Mesodermal cell (in vitro differentiated cells): ENCODE data around the gene MAPT.

Source experiments
- H3K27ac ChIP-seq: 2 replicates; pipeline ENCODE4 v1.7.0; 2013; ENCODE audit warnings: mild to moderate bottlenecking, low read depth, low read length, moderate library complexity; ENCODE audit not compliant: severe bottlenecking
- H3K36me3 ChIP-seq: 2 replicates; pipeline ENCODE4 v1.7.1; 2013; ENCODE audit warnings: mild to moderate bottlenecking, low read length, moderate library complexity; ENCODE audit not compliant: control insufficient read depth, insufficient read depth
- H3K4me1 ChIP-seq: one replicate; pipeline ENCODE4 v1.7.1; 2013; ENCODE audit warnings: mild to moderate bottlenecking, low read length; ENCODE audit not compliant: insufficient read depth, control insufficient read depth, poor library complexity, severe bottlenecking
- H3K4me3 ChIP-seq: 2 replicates; pipeline ENCODE4 v1.7.0; 2013; ENCODE audit warnings: low read length, control low read depth, mild to moderate bottlenecking; ENCODE audit not compliant: insufficient read depth, poor library complexity, severe bottlenecking; ENCODE audit errors: extremely low read depth
- H3K9me3 ChIP-seq: 2 replicates; pipeline ENCODE4 v1.7.1; 2013; ENCODE audit warnings: mild to moderate bottlenecking, low read length, moderate library complexity; ENCODE audit not compliant: control insufficient read depth
- WGBS, 2 experiments: methylation state at CpG; one replicate each; pipeline ENCODE4 v1.1.5; 2013; ENCODE audit warnings: missing lambda C conversion rate in 2 of 2; ENCODE audit not compliant: insufficient coverage in 2 of 2; 5-methylcytosine and 5-hydroxymethylcytosine counted together

The MAPT gene

GRCh38 chr17:45963283-45963682 lies 68.9 kb downstream of the MAPT start:
- H3K27ac ChIP-seq: no peak overlapping the region
- H3K9me3 ChIP-seq: no peaks in the 10 kb centered on the region
- 91 to 92% methylated on average over 4 of the region's 5 CpGs for WGBS, 2 experiments

DNA sequence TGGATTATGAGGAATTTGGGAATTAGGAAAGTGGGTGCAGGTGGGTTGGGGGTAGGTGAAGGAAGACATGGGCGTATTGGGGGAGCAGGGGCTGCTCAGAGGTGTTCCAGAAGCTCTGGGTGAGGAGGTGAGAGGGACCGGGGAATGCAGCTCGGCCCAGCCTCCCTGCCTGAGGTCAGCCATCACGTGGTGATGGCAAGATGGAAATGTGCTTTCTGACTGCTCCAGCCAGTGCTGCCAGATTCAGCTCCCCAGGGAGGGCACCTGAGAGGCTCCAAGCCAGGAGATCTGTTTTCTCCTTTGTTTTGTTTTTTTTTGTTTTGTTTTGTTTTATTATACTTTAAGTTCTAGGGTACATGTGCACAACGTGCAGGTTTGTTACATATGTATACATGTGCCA lies 69.5 kb downstream of the MAPT start:
- Histone ChIP-seq H3K4me1 (no peaks in the 10 kb centered on the region), H3K27ac (no peak overlapping the region), H3K36me3 (no peaks in the 10 kb centered on the region), H3K4me3 (no peak overlapping the region), H3K9me3 (no peaks in the 10 kb centered on the region)
- WGBS, 2 experiments: 68 to 73% methylated on average over 4 of the region's 5 CpGs

More at GRCh38 chr17:45963283-45963682, 68.9 kb downstream of the MAPT start:
- no peaks in the 10 kb centered on the region for H3K36me3 ChIP-seq
- no peak overlapping the region for H3K4me3 ChIP-seq
- no peaks in the 10 kb centered on the region for H3K4me1 ChIP-seq

DNA sequence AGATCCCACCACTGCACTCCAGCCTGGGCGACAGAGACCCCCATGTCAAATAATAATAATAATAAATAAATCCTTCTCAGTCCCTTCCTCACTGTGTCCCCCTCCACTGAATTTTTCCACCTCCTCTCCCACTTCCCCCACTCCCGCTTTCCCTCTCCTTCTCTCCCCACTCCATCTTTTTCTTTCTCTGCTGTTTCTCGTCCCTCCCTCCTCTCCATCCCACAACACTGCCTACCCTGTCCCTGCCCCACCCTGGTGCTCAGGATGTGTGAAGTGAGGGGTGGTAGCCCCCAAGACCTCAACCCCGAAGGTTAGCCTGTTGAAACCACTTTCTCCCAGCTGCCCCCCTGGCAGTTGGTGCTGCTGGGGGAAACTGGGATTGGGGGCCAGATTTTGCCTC lies 70.3 kb downstream of the MAPT start:
- no peak overlapping the region for H3K4me3 ChIP-seq
- H3K4me1 ChIP-seq: no peaks in the 10 kb centered on the region
- no peaks in the 10 kb centered on the region for H3K9me3 ChIP-seq
- no peak overlapping the region for H3K27ac ChIP-seq
- H3K36me3 ChIP-seq: no peaks in the 10 kb centered on the region
- 86% methylated on average over 1 of the region's 4 CpGs; no CpG with 5 or more reads in 1 of the 2 experiments for WGBS, 2 experiments

GRCh38 chr17:45965812-45966211 lies 71.5 kb downstream of the MAPT start:
- Histone ChIP-seq H3K9me3 (no peaks in the 10 kb centered on the region), H3K36me3 (no peaks in the 10 kb centered on the region), H3K4me3 (no peak overlapping the region), H3K4me1 (no peaks in the 10 kb centered on the region), H3K27ac (no peak overlapping the region)
- 86 to 87% methylated on average over 3 to 4 of the region's 4 CpGs for WGBS, 2 experiments

DNA sequence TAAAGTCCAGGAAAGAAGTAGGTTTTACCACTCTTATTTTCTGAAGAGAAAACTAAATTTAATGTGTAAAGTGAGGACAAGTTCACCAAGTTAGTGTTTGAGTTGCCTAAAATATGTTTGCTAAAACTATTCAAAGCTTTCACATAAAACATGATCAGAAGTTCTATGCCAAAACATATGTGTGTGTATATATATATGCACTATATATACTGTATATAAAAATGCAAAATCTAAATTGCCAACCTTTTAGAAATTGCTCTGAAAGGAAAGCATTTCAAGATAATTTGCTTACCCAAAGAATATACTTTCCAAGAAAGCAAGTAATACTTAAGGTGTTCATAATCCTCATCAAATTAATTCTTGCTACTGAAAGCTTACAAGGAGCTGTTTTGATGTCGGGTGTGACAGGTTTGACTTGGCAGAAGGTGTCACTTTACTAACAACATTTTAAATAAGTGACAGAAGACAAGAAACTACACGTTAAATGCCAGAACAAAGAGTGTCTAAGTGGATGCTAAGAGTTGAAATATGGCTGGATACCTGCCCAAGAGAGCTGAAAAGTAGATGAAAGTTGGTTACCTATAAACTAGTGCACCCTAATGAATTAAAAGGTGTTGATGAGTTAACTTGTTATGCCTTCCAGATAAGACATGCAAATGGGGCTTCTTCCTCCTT lies 72.4 kb downstream of the MAPT start:
- Histone ChIP-seq H3K36me3 (no peaks in the 10 kb centered on the region), H3K4me3 (no peak overlapping the region), H3K9me3 (no peaks in the 10 kb centered on the region), H3K4me1 (no peaks in the 10 kb centered on the region), H3K27ac (no peak overlapping the region)
- no CpG with 5 or more reads among the region's 2 CpGs for WGBS, 2 experiments

- Histone ChIP-seq H3K27ac (no peak overlapping the region), H3K4me3 (no peak overlapping the region), H3K4me1 (no peaks in the 10 kb centered on the region), H3K36me3 (no peaks in the 10 kb centered on the region), H3K9me3 (no peaks in the 10 kb centered on the region)
- WGBS, 2 experiments: 85 to 90% methylated on average over 4 to 5 of the region's 5 CpGs
Observed at GRCh38 chr17:45967378-45967777, 73.0 kb downstream of the MAPT start.

DNA sequence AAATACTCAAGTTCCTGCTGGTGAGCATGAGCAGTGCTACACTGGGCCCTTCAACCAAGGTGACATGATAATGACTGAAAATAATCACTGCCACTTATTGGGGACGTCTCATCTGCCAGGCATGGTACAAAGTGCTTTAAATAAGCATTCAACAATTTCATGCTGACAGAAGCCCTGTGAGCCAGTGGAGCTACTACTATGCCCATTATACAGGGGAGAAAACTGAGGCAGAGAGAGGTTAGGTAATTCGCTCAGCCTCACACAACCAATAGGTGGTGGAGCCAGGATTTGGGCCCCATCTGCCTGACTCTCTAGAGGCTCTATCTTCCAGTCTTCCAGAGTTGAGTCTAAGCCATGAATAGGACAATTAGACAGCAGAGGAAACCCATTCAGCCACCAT lies 74.4 kb downstream of the MAPT start:
- Histone ChIP-seq H3K27ac (no peak overlapping the region), H3K9me3 (no peaks in the 10 kb centered on the region), H3K36me3 (no peaks in the 10 kb centered on the region), H3K4me1 (no peaks in the 10 kb centered on the region), H3K4me3 (no peak overlapping the region)
- 80 to 83% methylated on average over 1 of the region's 2 CpGs for WGBS, 2 experiments

DNA sequence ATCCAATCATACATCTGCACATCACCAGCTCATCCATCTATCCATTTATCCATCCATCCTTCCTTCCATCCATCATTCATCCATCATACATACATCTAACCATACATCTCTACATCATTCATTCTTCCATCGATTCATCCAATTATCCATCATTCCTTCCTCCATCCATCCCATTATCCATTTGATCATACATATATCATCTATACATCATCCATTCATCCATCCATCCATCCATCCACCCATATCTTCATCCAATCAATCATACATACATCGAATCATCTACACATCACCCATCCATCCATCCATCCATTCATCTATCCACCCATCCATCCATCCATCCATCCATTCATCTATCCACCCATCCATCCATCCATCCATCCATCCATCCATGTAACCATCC lies 75.4 kb downstream of the MAPT start:
- Histone ChIP-seq H3K4me3 (no peak overlapping the region), H3K27ac (no peak overlapping the region), H3K9me3 (no peaks in the 10 kb centered on the region), H3K36me3 (no peaks in the 10 kb centered on the region), H3K4me1 (no peaks in the 10 kb centered on the region)
- 77 to 84% methylated on average over 2 of the region's 2 CpGs for WGBS, 2 experiments

DNA sequence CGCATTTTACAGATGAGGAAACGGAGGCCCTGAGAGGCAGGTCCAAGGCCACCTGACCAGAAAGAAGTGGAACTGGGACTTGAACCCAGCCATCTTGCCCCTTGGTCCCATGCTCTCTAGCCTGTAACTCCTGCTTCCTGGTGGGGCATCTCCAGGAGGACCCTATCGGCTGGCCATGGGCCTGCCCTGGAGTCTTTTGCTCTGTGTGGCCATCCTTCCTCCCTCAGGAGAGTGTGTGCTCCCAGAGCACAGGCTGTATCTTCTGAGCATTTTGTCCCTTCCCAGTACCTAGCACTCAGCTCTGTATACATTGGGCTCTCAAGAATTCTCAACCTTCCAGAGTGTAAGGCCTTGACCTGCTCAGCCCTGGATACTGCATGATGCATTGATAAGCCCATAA lies 76.3 kb downstream of the MAPT start:
- H3K36me3 ChIP-seq: no peaks in the 10 kb centered on the region
- no peak overlapping the region for H3K4me3 ChIP-seq
- H3K9me3 ChIP-seq: no peaks in the 10 kb centered on the region
- peaks cover 3% of the 10 kb centered on the region for H3K4me1 ChIP-seq
- WGBS, 2 experiments: 80 to 95% methylated on average over 2 to 3 of the region's 3 CpGs
- no peak overlapping the region for H3K27ac ChIP-seq

- Histone ChIP-seq H3K36me3 (no peaks in the 10 kb centered on the region), H3K27ac (no peak overlapping the region), H3K4me3 (no peak overlapping the region), H3K9me3 (no peaks in the 10 kb centered on the region), H3K4me1 (peaks cover 13% of the 10 kb centered on the region)
- 56 to 61% methylated on average over 12 to 13 of the region's 14 CpGs for WGBS, 2 experiments
Observed at GRCh38 chr17:45971698-45972141, 77.4 kb downstream of the MAPT start.

DNA sequence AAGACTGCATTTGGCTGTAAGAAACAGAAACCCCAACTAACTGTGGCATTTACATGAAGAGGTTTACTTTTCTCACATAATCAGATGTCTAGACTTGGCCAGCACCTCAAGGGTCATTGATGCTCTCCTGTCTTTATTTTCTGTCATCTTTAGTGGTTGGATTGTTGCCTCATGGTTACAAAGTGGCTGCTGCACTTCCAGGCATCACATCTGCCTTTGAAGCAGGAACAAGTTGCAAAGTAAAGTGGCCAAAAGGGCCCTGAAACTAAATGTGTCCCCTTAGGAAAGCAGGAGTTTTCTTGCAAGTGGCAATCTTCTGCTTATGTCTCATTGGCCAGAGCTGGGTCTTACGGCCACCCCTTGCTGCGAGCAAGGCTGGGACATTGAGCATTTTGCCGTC lies 78.2 kb downstream of the MAPT start:
- no peaks in the 10 kb centered on the region for H3K9me3 ChIP-seq
- WGBS, 2 experiments: 100% methylated on average over 1 to 3 of the region's 3 CpGs
- H3K27ac ChIP-seq: no peak overlapping the region
- H3K36me3 ChIP-seq: no peaks in the 10 kb centered on the region
- peaks cover 22% of the 10 kb centered on the region for H3K4me1 ChIP-seq
- H3K4me3 ChIP-seq: no peak overlapping the region
